Activated CD8-positive, alpha-beta memory T cell treated with anti-CD3 and anti-CD28 coated beads for 48 hours (primary cell): Measurements from ENCODE around the gene FOXP1.

Source experiments
- DNase-seq, 3 experiments: peaks; one replicate each; pipeline ENCODE4 v3.0.0-alpha.2; 2020; ENCODE audit warnings: low read depth in 2 of 3, low spot score in 2 of 3

Gene FOXP1

DNA sequence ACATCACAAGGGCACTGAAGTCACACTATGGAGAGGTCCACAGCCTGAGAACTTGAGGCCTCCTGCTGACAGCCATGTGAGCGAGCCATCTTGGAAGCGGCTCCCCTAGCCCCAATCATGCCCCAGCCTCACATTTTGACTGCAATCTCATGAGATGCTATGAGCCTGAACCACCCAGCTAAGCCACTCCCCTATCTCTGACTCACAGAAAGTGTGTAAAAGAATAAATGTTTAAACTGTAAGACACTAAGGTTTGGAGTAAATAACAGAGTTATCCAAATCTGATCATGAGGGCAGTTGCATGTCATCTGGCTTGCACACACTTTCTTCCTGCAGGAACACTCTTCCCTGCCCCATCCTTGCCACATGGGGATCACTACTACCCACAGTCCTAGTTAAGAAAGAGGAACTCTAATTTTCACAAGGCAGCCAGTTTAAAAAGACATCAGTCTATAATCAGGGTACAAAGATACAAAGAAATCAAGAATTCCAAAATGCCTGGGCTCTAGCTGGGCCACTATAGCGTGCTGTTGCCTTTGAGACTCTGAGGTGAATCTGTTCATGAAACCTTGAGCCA is 494.2 kb downstream of the FOXP1 start:
- no peak for DNase-seq

DNA sequence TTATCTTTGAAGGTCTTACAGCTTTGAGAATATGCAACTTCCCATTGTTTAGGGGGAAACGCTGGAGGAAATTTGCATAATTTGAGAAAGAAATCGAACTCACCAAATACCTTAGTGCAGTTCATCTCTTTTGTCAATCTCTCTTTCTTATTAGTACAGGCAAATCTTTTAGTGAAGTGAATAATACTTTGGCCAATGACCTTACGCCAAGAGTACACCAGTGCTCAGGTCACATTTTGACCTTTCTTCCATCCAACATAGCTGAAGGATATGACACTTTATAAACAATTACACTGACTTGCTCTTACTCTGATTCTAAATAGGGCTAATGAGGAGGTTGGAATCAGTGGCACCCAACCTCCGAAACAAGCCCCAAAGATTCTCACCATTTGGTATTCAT is 494.8 kb downstream of the FOXP1 start:
- no peak for DNase-seq

DNA sequence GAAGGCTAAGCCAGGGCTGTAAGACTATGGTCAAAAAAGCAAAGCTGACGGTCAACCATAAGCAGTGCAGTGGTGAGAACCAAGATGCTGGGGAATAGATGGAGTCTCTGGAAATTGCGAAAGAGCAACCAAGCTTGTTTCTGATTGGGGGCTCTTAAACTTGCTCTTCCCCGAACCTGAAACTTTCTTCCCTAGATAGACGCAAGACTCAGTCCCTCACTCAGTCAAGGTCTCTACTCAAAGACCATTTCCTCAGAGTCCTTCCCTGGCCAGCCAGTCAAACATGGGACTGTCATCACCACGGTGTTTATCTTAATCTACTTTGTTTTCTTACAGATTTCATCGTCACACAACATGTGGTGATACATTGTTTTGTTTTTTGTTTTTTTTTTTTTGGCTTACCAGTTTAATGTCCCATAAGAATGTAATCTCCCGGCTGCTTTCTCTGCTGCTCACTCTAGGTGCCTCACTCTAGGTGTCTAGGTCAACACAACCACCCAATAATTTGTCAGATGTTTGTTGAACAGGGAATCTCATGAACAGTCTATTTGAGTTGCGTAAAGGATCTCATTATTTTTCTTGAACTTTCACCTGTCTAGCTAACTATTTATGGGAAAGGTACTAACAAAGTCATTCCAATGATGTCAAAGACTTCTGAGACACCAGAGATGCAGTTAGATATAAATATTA is 495.4 kb downstream of the FOXP1 start:
- DNase-seq, result no peak

DNA sequence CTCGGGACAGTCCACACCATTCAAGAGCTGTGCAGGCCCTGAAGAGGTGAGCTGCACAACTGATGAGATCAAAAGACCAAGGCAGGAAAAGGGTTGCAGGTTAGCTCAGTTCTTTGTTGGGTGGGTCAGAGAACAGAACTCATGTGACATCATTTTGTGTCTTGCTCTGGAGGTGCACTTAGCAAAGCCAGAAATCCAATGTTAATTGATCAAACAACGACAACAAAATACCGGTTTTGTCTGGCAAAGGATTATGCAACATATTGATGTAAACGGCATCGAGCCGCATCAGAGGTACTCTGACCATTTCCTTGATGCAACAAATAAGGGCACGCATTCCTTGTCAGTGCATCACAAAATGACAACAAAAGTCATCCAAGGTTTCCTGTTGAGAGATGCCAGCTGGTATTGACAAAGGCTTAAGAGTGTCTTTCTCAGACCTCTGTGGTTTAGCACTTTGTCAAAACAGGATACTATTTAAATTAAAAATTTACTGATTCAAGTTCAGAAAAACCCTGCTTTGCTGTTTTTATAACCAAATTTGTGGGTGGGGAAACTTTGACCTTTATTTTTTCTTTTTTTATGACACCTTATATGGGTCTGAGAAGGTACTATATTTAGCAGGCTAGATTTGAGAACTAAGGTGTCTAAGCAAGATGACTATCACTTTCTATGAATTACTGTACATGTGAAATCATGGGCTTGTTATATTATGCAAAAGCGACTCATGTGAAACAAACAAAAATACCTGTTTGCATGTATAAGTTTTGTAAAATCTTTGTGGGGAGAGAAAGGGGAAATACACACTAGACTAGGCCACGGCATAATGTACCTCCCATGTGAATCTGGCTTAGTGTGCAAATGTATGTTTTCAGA is 496.1 kb downstream of the FOXP1 start:
- DNase-seq, result no peak

DNA sequence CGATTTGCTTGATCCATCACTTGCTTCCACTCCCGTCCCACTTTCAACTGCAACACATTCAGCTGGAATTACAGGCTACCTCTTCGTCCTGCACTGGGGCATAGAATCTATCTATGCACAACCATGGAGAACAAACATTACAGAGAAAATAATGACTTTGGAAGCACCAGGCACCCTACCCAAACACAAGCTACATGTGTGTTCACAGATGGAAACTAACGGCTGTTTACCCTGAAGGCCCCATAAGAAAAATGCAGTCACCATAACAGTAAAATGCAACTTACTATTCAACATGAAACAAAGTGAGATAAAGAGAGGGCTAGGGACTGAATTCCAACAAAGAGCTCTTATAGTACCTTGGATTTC is 496.8 kb downstream of the FOXP1 start:
- no peak for DNase-seq

DNA sequence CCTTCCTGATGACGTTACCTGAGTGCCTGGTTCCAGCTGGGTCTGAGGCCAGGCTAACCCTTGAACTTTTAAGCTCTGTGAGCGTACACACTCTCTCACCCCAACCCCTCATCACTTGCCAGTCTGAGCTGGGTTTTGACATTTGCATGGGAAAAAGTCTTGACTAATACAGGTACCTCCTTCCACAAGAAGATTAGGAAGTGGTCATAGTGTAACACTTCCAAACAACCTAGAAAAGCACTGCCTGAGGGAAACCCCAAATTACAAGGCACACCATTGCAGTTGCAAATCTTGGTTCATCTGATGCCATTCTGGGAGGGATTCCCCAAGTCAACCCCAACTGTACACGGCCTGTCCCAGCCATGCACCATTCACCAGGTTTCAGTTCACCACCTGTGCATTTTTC is 499.8 kb downstream of the FOXP1 start:
- DNase-seq, result peak in 1 of 3 experiments; percentile 26

DNA sequence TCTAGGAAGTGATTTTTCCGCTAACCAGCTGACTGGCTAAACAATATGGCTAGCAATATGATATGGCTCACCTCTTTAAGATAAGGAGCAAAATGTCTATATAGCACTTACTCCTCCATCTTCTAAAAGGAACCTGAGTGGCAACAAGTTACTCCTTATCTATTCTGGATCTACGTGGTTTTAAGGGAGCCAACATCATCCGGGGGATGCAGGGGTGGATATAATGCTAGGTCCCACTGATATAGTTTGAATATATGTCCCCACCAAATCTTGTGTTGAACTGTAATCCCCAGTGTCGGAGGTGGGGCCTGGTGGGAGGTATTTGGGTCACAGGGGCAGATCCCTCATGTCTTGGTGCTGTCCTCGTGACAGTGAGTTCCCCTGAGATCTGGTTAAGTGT is 500.7 kb downstream of the FOXP1 start:
- DNase-seq, result no peak

DNA sequence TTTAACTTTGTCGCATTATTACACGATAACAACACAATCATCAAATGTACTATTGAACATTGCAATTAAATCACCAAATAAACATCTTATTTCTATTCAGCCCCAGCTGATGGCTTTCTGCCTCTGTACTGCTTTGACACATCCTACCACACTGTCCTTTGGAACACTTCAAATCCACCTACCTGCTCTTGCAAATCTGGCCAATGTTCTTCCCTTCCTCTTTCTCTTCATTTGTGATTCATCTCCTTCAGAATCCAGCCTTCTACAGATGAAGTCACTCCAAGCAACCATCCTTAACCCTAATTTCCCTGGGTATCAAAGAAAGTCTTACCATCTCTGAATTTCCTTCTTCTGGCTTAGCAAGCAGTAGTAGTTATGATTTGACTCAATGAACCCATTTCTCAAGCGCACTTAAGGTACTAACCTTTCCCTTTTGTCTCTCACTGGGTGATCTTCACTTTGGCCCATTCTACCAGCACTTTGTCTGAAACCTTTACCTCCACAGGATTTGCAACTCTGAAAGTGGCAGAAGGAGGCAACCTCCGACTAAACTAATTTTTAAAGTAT is 502.9 kb downstream of the FOXP1 start:
- no peak for DNase-seq

DNA sequence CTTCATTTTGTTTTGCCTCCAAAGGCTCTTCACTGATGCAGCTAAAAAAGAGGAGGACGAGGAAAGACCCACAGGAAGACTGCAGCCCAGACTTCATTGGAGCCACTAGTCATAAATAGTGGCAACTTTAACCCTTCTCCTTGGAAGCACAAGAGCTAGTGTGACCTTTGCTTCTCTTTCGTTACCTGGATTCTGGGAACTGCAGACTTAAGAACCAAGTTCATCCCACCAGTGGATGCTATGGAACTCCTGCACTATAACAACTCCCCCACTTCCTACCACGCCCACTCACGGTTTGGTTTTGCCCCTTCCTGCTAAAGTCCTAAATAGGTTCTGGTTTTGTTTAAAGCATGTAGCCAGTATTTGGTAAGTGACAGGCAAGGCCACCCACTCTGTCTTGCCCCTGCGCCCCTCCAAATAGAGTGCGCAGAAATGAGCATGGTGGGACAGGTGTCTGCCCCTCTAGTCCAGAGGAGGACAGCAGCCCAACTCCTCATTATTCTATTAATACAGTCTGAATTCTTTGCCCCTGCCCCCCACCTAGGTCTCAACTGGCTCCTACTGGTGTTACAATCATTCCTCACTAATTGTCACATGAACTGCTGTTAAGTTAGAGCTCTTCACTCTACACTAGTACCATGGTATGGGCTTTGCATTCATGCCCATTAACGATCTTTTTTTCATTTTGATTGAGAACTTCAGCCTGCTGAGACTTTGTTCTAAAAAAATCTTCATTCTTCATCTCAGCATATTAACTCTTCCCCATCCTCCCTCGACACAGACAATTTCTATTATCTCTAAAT is 504.6 kb downstream of the FOXP1 start:
- DNase-seq, result no peak

DNA sequence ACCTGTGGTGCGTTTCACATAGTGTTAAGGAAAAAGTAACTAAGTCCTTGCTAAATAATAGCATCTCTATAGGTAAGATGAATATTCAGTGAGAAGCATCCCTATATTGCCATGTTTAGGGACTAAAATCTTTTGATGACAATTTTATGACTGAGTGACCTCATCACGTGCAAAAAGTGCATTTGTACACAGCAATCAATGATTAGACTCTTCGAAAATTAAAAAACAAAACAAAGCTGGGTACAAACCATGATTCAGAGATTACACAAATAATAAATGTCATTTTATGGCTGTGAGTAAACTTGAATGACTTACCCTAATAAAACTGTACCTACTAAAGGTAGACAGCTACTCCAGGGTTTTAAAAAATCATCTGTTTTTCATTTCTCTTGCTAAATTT is 505.3 kb downstream of the FOXP1 start:
- DNase-seq, result no peak

DNA sequence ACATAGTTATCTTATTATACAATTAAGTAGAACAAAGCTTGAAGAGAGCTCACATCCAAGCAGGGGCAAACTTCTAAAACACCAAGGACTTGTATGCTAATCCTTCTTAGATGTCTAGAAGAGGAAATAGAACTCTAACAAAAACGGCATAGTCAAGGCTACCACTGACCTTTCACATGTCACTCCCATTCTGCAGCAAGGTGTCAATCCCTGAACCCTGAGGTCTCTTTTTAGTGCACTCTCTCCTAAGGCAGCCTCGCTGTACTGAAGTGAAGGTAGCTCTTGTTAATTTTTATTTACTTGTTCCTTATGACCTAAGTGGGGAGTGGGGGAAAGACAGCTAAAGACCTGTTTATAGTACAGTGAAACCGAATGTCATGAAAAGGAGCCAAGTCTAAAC is 506.5 kb downstream of the FOXP1 start:
- DNase-seq, result no peak

DNA sequence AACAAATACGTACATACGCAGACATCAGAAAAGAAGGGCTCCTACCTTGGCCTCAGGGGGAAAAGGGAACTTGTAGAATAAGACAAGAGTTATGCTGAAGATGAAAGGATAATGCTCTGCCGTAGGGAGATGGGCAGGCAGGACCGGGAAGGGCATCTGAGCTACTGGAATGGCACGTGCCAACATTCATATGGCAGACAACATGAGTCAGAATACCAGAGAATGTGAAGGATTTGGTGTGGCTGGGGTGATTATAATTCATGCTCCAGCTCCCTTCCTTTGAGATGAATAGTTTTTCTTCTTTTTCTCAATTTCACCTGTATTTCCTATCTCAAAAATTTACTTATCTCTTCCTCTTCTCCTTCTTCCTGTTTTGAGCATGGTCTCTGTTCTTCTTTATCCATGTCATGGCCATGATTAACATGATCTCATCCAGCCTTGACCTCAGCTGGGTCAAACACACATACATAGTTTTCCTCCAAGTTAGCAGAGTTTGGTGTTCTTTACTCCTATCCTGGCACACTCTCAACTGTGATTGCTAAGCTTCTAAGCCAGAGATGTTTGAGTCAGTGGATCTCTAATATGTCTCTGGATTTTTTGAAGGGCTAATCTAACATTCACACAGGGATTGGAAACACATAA is 507.0 kb downstream of the FOXP1 start:
- no peak for DNase-seq

DNA sequence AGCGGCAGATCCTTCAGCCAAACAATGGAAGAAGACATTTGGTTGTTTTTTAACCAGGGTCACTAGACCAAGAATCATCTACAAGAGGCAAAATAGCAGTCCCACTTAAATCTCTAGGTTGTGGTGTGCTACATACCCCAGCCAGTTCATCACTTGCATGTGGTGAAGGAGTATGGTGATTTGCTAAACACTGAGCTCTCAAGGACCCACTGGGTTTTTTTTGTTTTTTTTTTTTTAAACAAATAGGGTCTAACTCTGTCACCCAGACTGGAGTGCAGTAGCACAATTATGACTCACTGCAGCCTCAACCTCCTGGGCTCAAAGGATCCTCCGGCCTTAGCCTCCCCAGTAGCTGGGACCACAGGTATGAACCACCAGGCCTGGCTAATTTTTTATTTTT is 508.0 kb downstream of the FOXP1 start:
- DNase-seq, result no peak

DNA sequence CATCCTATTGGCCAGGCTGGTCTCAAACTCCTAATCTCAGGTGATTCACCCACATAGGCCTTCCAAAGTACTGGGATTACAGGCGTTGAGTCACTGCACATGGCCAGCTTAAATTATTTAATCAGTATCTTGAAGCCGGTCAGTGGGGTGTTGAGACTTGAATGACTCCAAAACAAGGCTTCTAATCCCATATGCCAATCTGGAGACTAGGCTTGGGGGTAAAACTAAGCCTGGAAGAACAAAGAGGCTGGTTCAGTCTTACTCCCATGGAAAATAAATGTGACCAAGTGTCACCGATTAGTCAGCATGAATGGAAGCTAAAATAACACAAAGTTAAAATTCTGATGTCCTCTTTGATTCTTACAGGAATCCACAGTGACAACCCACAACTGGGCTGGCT is 509.1 kb downstream of the FOXP1 start:
- no peak for DNase-seq

DNA sequence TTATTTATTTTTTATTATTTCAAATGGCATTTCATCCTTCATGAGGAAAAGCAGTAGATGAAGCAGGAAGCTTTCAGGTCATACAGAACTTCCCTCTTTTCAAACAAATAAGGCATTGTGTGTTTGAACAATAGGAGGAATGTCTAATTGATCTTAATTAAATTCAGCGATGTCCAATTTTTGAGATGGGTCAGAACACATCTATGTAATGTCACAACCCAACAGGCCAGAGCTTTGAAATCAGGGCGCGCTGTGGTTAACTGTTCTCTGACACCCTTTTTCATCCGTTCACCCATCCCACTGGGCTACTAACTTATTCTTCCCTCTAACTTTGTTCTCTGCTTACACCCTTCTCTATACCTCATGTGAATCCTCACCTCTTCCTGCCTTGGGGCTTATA is 510.5 kb downstream of the FOXP1 start:
- DNase-seq, result no peak

DNA sequence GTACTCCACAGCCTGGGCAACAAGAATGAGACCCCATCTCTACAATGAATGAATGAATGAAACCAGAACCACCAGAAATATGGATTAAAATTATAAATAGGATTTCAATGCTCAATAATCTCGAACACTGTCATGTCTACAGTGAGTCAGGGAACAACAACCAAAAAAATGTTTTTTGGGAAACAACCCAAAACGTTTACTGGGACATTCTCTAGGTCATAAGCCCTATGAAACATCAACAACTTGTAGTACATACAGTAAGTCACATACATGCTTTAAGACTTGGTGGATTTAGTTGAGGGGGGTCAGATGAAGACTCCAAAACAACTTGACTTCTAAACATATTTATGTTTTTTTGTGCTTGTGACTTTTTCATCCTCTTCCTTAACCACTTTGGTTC is 511.2 kb downstream of the FOXP1 start:
- no peak for DNase-seq

DNA sequence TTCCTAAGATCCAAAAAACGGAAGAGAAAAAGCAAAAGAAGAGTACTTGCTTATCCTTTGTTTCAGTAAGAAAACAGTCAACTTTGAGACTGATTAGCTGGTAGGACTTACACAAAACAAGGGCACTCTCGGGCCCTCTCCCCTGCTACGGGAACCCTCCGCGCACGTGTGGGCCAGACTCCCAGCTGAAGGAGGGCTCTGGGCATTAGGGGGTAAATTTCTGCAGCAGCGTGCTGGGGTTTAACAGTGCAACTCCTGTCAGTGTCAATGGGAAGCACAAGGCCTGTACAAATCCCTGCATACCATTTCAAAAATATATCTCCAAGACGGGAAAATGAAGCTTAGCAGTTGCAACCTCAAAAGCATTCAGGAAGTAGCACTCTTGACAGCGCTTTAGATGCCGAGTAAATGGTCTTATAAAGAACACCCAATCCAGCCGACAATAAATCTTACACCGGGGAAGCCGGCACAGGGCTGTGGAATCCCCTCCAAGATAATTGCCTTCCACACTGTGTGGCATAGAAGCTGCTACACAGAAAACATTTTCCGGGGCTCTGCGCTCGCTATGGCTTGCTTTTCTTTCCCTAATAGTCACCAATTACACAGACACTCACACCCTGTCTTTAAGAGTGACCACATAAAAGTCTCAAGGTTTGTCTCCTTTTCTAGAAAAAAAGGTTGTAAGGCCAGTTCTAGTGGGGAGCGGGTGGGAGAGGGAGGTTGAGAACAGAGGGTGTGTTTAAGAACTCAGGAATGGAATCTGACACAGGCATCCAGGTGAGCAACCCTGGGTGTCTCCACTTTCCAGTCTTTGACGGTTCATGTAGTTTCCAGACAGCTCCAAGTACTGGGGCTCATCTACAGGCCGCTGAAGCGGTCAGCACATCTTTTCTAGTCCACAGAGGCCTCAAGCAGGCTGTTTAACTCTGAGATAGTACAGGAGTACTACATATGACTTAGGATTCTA is 512.7 kb downstream of the FOXP1 start:
- DNase-seq, result no peak

DNA sequence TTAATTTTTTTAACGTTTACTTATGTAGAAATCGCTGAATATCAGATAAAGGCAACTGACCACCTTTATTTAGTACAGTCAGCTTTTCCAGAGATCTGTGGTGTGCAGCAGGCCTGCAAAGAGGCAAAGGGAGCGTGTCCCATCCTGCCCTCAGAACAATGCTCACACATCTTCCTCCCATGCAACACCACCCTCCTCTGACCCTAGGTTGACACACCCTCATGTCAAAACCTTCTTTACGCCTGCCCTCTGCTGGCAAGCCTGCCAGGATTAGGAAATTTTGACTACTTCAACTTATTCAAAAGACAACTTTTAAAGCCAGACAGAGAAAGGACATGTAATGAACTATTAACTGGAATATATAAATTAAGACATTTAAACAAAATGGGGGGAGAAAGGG is 513.7 kb downstream of the FOXP1 start:
- DNase-seq, result peak in 1 of 3 experiments; percentile 37

DNA sequence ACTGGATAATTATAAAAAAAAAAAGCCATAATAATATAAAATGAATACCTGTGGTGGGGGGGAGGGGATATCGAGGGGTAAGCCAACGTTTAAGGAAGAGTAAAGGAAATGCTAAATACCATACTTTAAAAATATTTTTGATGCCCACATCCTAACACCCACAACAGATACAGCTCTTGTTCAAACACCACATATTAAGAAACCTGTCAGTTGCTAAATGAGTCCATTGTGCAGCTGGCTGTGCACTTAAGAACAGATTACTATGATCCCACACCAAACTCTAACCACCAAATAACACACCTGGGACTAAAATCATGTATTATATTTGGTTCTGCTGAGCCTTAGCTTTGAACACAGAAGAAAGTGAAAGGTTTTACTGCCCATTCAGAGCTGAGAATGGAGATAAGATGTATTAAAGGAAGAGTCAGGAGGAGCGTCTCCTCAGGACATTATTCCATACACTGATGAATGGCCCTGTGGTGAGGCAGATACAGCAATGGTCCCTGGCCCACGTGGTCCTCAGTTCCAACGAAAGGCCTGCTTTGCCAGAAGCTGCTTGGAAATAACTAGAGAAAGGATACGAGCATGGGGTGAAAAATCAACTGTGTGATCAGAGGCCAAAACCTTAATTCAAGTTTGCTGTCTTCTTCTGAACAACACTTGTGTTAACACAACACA is 515.4 kb downstream of the FOXP1 start:
- DNase-seq, result no peak
